GM18507 (cell line): Measurements from ENCODE around the gene AHI1.
"Not testable (repeated sequence)": the region's sequence is repeated elsewhere in the genome, so short reads cannot be mapped to it uniquely, and the experiment has no call there.

Source experiments
- DNase-seq: peaks from one replicate; pipeline ENCODE4 v3.0.0; 2011; ENCODE audit warnings: low read depth; ENCODE audit not compliant: insufficient read length; ENCODE audit errors: extremely low spot score
- FAIRE-seq: peaks from 2 replicates; lab custom pipeline; 2011; peaks lifted over from hg19 to GRCh38; lab: Jason Lieb, UNC

AHI1 gene

DNA sequence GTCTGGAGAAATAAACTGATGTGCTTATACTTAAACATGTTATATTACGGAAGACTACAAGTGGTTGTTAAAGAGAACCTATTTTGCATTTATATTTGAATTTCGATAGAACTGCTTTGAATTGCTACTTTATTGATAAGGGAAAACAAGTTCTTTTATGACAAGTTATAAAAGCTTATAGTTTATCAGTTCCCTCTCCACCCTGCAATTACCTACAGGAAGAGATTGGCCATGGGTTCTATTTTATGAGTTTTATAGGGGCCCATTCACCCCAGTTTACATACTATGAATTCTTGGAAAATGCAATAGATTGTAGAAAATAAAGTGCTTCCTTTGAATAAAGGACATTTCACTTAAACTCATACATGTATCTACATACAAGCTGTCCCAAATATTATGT is 144.4 kb downstream of the AHI1 start:
- FAIRE-seq (no peak), DNase-seq (no peak)

DNA sequence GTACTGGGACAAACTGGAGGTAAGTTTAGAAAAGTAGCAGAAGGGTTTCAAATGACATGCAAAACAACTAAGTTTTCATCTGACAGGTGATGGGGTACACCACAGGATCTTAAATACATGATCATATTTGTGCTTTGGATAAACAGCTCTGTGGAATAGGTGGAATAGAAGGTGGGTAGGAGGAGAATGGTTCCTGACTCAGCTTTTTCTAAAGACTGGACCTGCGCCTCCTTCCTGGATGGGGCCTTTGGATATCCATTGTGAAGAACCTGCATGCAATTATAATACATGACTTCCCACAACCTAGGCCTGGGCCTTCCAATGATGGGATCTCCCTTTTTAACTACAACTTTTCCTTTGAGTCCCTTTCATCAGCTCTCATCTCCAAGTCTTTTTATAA is 145.9 kb downstream of the AHI1 start:
- DNase-seq = no peak
- FAIRE-seq = no peak

DNA sequence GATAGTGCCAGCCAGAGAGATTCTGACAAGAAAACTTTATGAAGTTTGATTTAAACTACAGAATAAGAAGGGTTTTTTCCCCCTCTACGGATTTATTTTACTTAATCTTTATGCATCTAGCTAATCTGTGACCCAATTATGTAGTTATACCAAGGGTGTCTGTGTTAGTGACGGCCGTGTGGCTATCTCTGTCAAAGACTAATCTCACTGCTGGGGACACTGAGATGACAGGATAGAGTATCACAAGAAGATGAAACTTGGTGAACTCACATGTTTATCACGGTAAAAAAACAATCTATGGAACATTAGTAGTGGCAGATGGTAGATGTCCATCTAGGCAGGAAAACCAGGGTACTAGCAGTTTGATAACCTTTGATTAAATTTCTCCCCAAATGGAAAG is 149.7 kb downstream of the AHI1 start:
- DNase-seq (no peak), FAIRE-seq (no peak)

DNA sequence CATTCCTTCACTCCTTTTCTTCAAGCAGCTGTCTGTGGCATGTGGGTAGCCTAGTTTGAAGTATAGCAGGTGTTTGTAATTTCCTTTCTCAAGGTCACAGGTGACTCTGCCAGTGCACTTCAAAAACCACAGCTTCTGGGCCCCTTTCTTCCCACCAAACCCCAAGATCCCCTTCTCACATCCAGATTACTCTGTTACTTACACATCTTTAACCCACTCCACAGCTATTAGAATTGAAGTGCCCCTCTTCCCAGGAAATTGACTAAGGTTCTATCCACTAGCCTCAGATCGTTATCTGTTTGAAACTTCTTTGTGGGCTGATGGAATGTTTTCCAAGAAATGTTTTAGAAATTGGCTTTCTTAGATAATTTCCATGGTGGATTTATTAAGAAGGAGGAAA is 150.8 kb downstream of the AHI1 start:
- FAIRE-seq (no peak), DNase-seq (no peak)

DNA sequence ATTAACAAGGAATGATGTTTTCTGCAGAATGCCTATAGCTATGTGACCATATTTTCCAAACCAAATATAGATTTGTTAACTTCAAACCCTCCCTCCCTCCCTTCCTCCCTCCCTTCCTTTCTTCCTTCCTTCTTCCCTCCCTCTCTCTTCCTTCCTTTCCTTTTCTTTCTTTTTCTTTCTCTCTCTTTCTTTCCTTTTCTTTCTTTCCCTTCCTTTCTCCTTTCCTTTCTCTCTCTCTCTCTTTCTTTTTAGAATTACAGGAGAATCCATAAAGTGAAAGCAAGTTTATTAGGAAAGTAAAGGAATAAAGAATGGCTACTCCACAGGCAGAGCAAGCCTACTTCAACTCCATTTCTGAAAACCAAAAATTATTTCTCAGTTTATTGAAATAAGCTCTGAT is 153.0 kb downstream of the AHI1 start:
- DNase-seq = no peak
- FAIRE-seq = no peak

DNA sequence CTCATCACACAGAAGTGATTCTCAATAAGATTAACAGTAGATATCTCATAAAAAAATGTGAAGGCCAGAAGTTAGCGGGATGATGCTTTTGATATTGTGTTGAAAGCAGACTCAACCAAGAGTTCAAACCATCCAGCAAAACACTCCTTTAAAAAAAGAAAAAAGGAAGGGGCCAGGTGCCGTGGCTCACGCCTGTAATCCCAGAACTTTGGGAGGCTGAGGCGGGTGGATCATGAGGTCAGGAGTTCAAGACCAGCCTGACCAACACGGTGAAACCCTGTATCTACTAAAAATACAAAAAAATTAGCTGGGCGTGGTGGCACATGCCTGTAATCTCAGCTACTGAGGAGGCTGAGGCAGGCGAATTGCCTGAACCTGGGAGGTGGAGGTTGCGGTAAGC is 157.6 kb downstream of the AHI1 start:
- not testable (repeated sequence) for FAIRE-seq, DNase-seq

DNA sequence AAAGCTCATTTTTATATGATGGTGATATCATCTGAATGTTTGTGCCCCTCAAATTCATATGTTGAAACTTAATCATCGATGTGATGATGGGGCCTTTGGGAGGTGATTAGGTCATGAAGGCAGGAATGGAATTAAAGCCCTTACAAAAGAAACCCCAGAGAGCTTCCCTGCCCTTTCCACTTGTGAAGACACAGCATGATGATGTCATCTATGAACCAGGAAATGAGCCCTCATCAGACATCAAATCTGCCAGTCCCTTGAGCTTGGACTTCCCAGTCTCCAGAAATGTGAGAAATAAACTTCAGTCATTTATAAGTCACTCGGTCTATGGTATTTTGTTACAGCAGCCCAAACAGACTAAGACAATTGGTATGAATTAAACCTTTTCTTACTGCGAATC is 163.4 kb downstream of the AHI1 start:
- DNase-seq (no peak), FAIRE-seq (no peak)

DNA sequence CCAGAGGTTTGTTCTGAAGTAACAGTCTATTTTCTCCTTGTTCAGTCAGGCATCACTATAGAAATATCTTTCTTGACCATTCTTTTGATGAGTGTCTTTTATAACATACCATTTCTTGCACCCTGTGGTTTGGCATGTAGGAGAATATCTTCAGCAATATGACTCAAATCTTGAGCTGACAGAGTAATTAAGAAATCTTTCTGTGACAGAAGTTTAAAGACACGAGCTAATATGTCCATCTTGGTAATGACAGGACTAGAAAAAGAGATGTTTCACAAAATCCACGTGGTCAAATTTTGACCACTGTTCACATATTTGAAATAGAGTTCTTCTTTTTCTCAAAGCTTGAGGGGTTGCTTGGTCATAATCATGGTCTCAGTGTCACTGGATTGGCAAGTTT is 166.5 kb downstream of the AHI1 start:
- FAIRE-seq = peak; percentile 59
- DNase-seq = no peak

DNA sequence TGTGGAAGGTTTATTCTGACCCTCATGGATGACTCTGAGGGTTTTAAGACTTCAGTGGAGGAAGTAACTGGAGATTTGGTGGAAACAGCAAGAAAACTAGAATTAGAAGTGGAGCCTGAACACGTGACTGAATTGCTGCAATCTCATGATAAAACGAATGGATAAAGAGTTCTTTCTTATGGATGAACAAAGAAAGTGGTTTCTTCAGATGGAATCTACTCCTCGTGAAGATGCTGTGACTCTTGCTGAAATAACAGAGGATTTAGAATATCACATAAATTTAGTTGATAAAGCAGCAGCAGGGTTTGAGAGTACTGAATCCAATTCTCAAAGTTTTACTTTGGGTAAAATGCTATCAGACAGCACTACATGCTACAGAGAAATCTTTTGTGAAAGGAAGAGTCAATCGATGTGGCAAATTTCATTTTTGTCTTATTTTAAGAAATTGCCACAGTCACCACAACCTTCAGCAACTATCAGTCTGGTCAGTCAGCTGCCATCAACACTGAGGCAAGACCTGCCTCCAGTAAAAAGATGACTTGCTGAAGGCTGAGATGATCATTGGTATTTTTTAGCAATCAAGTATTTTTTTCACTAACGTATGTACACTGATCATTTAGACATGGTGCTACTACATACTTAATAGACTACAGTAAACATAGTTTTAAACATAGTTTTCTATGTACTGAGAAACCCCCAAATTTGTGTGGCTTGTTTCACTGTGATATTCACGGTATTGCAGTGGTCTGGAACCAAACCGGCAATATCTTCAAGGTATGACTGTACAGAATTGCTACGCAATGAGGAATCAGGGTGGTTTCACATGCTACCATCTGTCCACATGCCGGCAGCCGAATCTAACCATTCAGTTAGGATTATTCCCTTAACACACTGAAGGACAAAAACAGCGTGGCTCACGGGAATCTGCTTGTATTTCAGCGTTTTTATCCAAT is 167.4 kb downstream of the AHI1 start:
- no peak for DNase-seq

DNA sequence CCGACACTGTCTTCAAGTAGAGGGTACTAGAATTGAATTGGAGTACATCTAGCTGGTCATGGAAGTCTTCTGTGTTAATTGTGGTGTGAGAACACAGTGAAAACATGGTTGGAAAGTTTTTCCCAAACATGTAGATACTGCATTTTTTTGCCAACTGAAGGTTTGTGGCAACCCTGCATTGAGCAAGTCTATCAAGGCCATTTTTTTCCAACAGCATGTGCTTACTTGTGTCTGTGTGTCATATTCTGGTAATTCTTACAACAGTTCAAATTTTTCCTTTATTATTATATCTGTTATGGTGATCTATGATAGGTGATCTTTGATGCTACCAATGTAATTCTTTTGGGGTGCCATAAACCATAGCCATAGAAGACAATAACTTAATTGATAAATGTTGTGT is 169.4 kb downstream of the AHI1 start:
- no peak for FAIRE-seq
- DNase-seq = no peak

More for the DNA sequence above, 167.4 kb downstream of the AHI1 start:
- FAIRE-seq = peak; percentile 88

DNA sequence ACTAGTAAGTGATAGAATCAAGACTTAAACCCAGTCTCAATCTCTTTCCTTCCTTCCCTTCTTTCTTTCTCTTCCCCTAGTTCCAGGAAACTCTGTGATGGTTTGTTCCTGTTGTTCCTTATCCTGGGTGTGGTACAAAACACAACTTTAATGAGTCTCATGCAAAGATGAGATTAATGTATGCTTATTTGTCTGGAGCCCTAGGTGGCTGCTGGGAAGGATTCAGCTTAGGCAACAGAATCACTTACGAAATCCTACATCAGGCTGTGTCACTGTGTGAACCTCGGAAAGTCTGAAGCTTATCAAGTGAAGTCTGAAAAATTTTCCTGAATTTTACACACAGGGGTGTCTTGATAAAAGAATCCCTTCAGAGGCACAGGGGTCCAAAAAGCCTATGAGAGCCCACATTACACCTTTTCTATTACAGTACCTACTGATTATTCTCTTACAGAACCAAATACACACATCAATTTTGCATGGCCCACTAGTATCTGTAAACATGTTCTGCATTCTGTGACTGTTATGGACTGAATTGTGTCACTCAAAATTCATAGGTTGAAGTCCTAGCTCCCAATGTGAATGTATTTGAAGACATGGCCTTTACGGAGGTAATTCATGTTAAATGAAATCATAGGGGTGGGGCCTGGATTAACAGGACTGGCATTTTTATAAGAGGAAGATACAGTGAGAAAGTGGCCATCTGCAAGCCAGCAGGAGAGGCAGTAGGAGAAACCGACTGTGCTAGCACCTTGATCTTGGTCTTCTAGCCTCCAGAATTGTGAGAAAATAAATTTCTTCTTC is 171.7 kb downstream of the AHI1 start:
- no peak for DNase-seq
- no peak for FAIRE-seq

DNA sequence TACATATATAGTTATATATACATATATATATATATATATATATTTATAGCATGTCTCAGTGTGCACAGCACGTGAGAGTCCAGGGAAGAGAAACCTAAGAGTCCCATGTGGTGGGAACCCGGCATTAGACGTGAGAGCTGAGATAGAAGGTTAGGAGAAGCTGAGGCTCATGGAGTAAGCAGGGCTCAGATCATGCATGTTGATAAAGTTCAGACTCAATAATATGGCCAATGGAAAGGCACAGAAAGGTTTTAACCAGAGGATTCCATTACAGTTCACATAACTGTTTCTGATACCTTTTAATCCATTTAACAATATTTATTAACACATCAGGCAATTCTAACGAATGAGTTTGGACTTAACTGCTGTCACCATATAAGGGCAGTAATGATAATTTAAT is 173.0 kb downstream of the AHI1 start:
- FAIRE-seq (no peak), DNase-seq (no peak)

DNA sequence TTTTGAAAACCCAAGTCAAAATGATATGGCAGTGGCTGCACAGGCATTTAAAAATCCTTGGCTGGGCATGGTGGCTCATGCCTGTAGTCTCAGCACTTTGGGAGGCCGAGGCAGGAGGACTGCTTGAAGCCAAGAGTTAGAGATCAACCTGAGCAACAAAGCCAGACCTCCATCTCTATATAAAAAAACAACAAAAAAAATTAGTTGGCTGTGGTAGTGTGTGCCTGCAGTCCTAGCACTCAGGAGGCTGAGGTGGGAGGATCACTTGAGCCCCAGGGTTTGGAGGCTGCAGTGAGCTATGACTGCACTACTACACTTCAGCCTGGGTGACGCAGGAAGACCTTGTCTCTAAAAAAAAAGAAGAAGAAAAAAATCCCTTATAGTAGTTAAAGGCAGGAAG is 173.6 kb downstream of the AHI1 start:
- DNase-seq (no peak), FAIRE-seq (no peak)

DNA sequence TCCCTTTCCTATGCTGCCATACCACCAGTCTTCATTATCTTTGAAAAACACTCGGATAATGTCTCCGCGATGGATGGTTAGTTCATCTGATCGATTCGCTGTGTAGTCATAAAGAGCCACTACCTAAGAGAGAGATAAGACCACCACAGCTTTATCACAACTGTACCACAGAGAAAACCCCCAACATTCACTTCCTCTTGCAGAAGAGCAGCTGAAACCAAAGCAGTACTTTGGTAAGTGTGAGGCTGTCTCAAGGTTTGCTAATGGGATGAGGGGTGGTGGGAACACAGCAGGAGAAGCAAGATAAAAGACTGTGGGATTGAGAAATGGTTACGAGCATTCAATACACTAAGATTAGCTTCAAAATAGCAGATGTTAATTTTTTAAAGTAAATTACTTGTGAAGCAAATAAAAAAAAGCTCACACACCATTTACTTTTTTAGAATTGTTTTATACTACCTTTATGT is 174.3 kb downstream of the AHI1 start:
- DNase-seq (peak; percentile 32), FAIRE-seq (peak; percentile 81)

DNA sequence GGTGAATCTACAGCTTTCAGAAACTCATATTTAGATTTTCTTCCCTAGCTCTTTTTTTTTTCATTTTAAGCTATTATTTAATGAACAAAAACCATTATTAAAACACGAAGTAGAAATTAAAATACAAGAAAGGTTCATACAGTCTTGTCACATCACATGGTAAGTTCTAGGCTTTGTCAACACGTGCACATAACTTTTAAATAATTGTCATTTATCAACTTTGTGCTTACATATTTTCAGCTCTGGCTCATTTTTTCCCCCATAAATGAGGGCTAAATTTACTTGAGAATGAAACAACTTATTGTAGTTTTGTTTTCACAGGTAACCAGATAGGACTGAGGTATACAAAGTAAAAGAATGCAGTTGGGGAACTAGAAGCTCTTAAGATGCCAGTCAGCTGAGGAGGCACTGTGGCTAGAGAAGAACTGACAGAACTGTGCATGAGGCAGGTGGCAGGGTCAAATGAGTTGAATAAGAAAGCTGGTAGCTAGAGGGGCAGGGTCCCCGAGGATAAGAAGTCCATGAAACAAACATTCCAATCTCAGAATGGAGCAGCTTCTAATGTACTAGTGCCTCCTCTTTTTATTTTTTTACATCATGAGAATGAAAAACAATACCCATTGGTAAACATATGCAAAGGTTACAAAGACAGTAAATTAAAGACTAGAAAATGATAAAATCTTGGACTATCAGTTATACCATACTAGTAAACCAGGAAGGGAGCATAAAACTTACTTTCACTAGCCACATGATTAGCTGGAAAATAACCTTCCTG is 174.9 kb downstream of the AHI1 start:
- FAIRE-seq (peak; percentile 60), DNase-seq (no peak)

DNA sequence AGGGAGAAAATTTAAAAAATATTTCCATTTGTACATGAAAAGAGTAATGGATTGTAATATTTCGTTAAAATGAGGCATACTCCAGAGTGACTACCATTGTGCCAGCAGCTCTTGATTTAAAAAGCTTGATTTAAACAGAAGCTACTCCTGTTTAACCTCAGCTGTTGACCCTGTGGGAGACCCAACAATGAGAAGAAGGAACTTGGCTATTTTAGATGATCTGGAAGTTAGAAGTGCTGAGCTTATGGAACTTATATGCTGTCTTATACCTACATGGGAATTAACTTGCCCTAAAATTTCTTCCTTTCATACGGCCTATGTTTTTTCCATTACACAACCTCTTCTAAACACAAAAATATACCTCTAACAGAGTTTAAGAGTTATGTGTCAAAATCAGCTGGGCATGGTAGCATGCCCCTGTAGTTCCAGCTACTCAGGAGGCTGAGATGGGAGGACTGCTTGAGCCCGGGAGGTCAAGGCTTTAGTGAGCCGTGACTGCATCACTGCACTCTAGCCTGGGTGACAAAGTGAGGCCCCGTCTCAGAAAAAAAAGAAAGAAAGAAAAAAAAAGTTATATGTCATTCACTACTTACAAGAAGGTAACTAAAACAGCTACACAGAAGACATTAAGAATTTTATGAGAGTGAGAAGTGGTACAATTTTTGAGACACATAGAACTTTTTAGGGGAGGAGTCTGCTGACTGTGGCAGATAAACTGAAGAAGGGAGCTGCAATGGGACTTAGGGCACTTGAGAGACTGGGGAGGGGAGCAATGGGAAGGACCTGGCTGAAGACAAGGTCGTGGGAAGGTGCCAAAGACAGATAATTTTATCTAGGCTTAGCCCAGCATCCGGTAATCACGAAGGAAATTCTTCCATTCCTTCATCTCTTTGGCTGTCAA is 176.6 kb downstream of the AHI1 start:
- FAIRE-seq = no peak
- no peak for DNase-seq

DNA sequence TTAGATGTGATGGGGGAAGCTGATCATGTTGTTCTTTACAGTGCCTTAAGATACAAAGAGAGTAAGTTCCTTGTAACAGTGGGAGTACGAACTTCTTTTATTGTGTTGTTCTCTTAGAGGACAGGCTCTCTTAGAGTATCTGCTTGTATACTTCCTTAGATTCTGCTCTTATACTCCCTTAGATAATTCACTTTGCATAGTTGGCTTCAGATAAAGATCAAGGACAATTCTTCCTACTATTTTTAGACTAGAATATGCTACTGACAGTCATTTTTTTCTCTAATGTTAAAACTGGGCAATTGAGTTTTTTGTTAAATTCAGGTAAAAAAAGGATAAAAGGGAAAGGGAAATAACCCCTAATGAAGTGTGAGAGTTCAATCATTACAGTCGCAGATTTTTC is 177.7 kb downstream of the AHI1 start:
- FAIRE-seq (no peak), DNase-seq (no peak)

DNA sequence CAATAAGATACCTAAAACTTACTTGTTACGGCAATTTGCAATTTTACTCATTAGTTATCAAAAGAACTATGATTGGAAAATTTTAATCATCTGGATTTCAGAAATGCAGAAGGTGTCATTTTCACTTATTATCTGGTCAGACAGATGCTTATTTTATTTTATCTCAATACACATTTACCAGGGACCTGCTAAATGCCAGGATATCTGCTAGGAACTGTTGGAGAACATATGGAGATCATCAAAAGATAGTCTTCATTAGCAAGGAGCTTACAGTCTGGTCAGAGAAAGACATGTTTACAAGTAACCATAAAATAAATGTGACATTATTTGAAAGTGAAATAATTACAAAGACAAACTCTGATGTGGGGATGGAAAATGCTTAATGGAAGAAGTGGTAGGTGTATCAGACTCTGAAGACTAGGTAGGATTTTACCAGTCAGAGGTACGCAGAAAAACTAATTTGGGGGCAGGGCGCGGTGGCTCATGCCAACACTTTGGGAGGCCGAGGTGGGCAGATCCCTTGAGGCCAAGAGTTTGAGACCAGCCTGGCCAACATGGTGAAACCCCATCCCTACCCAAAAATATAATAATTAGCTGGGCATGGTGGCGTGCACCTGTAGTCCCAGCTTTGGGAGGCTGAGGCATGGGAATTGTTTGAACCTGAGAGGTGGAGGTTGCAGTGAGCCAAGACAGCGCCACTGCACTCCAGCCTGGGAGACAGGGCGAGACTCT is 178.6 kb downstream of the AHI1 start:
- FAIRE-seq = no peak
- no peak for DNase-seq
